GM21737 (cell line): Measurements from ENCODE around the gene FOXC2.

Source experiments
- ATAC-seq: cut with Tn5 transposase; IDR thresholded peaks from one replicate; pipeline ENCODE4 v1.9.1; 2021; ENCODE audit warnings: mild to moderate bottlenecking, moderate library complexity; ENCODE audit not compliant: unreplicated experiment

Gene FOXC2

DNA sequence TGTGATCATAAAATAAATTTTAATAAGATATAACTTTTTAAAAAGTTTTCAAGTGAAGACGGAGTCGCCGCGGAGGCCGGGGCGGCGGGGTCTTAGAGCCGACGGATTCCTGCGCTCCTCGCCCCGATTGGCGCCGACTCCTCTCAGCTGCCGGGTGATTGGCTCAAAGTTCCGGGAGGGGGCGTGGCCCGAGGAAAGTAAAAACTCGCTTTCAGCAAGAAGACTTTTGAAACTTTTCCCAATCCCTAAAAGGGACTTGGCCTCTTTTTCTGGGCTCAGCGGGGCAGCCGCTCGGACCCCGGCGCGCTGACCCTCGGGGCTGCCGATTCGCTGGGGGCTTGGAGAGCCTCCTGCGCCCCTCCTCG is at the start of gene FOXC2:
FOXC2 (plus strand) TSS at position 229 of the 365 bp plus-strand sequence. CDS start 507 bp downstream, outside the sequence.
- no peak for ATAC-seq

DNA sequence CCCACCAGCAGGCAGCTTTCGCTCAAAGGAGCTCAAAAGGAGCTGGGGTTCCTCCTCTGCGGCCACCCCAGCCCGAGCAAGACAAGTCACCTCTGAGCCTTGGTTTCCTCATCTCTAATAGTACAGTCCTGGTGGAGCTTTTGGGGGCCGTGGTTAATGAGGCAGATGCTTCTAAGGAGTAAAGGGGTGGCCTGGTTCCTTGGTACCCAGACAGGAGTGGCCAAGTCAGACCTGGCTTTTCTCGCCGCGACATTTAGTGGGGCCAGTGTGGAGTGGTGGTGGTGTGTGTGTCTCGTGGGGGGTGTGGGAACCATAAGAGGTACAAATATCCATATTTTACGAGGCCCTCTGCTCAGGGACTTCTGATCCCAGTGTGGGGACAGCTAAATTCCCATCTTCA is 49.6 kb upstream of the FOXC2 start:
- ATAC-seq = no peak

DNA sequence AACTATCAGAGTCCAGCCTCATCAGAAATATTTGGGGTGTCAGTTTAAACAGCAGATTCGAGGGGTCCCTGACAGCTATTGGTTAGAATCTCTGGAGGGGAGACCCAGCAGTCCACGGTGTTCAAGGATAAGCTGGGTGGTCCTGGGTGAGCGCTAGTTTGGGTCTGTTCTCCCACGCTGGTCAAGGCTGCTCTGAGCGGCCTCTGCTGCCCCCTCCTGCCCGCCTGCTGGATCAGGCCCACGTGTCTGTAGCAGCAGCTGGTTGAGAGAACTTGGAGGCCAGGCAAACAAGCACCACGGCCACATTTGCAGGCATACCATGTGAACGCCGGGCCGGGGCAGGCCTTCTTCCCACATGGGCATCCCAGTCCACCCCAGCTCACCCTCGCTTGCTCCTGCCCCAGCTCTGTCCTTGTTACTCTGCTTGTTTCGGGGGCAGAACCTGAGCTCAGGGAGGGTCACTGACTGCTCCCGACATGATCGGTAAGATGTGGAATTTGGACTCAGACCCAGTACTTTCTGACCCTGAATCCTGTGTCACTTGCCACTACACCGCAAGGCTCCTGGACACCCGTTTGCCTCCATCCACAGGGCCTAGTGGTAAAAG is 48.9 kb upstream of the FOXC2 start:
- no peak for ATAC-seq

DNA sequence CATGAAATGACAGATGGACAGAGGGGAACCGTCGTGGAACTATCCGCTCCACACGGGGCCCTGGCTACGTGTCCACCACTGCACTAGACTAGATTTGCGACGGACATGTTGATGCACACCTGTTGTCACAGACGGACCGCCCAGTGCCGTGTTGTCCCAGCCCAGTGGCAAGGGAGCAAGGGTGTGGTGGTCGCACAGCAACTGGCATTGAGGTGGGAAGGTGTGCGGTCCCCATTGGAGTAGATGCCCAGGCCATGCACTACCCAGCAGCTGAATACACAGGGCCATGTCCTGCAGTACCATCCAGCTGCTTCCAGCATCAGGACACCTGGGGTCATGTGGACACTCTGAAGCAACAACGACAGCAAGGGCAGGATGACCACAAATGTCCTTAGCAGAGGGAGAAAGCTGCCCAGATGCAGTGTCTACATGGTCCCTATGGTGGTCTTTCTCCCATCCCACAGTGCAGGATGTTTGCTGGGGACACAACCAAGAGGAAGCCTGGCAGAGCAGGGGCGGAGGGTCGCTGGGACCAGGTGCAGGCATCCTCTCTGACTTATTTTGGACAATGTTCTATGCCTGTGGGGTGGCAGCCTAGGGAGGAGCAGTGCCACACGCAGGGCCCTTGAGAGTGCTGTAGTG is 47.5 kb upstream of the FOXC2 start:
- ATAC-seq = no peak

DNA sequence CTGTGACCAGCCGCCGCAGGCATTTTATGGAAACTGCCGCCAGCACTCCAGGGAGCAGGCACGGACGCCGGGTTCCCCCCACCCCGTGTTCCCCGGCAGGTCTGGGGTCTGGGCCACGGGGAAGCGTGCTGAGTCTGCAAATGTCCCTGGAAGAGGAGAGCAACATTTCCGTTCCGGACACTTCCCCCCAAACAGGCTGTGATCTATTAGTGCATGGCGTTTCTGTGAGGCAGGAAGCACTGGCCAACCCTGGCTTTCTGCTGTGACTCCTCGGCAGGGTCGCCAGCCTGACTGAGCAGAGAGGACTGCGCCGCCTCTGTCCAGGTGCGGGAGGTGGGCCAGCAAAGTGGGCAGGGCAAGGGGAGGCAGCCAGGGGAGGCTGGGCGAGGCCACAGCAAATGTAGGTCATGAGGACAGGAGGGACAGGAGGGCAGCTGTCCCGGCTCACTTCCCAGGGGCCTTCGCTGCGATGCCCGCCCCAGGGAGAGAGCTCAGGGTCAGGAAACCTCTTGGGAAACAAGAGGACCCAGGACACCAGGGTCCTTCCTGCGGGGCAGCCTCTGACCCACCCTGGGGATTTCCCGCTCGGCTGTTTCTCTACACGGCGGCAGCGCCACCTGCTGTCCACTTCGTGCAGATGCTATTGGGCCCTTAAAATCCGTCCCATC is 46.8 kb upstream of the FOXC2 start:
- ATAC-seq = no peak

DNA sequence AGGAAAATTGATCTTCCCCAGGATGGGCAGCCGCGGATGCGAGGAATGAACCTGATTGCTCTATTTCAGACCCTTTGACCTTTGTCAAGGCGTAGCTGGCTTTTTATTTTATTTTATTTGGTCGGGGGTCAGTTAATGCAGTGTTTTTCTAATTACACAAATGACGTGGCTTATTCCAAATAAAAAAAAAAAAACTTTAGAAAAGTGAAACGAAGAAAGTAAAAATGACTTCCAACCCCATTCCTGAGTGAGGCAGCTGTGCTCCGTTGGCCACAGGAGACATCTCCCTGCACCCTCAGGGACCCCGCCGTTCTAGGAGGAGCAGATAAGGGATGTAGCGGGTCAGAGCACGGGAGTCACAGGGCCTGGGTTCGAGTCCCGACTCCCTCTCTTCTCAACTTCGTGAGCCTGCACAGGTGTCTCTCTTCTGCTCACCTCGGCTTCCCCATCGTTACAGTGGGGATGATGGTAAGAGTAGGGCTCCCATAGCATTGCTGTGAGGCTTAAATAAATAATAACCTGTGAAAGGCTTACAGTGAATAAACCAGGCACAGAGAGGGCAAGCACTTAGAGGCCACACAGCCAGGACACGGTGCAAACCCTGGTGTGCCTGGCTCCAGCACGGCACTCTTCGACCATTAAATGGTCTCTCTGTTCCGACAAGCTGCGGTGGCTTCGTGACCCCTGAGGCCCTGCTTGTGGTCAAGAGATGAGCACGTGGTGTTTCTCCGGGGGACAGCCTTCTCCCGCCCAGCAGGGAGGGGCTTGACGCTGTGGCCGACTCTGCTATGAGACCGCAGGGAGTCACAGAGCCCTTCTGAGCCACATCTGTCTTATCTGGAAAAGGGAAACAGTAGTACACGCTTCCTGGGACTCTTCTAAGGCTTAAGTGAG is 46.1 kb upstream of the FOXC2 start:
- ATAC-seq = no peak

DNA sequence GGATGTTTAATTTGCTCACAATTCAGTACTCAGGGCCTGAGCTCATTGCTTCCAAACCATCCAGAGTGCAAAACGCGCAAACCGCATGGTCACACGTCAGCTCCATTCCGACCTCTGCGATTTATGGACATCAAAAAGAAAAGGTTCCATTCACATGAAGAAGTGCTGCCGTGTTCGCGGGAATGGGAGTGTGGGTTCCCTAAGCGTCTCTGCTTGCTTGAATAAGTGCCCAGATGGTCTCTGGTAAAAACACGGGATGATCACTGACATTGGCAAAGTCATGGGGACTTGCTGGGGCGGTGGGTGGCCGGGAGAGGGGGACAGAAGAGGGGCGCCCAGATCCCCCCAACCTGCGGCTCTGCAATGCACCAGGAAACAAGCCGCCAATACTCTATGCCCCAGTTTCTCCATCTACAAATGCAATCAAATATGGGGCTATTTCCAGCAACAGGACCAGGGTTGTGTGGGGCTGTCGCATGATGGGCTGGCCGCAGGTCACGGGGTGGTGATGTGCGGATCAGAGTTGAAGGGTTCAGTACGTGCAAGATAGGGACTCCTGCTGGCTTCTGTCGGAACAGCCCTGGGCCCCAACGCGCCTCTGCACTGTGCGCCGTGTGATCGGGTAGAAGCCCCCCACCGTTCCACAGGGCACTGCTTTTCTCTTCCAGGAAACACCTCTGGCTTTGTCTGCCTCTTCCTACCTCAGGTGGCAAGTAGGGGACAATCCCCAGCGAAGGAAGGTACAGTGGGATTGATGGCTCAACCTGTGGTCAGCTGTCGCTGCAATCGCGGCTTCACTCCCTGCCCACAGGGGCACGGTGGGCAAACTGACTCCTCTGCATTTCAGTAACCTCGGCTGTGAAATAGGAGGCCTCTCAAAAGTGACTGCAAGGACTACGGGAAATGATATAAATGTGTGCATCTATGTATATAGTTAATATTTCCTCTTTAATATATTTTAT is 45.1 kb upstream of the FOXC2 start:
- ATAC-seq = no peak

DNA sequence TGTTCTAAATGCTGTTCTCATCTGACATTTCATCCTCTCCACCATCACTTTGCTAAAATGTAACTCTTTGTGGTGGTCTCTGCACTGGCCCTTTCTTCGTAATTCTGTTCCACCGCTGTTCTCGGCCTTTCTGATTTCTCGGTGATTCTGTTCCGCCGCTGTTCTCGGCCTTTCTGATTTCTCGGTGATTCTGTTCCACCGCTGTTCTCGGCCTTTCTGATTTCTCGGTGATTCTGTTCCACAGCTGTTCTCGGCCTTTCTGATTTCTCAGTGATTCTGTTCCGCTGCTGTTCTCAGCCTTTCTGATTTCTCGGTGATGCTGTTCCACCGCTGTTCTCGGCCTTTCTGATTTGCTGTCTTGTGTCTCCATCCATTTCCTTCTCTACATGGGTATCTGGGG is 44.0 kb upstream of the FOXC2 start:
- ATAC-seq = no peak

DNA sequence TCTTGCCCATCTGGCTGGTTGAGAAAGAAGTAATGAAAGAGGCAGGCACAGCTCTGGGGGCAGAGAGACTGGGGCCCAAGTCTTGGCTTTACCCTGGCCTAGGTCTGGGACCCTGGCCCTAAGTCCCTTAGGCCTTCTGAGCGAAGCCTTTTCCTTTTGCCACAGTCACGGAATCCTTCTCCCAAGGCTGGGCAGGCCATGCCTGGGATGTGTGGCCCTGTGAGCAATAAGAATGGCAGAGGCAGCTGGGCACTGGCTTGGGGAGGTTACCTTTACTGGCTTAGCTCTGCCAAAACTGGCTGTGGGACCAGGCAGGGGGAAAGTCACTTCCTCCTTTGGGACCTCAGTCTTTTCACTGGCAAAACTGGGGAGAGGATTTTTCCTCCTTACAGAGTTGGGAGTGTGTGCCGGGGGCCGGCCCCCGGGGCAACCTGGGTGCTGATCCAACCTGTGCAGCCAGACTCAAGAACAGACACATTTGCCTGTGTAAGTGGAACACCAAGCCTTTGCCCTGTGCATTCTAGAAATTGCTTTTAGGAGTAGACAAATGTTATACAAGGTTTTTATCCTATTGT is 43.4 kb upstream of the FOXC2 start:
- no peak for ATAC-seq

DNA sequence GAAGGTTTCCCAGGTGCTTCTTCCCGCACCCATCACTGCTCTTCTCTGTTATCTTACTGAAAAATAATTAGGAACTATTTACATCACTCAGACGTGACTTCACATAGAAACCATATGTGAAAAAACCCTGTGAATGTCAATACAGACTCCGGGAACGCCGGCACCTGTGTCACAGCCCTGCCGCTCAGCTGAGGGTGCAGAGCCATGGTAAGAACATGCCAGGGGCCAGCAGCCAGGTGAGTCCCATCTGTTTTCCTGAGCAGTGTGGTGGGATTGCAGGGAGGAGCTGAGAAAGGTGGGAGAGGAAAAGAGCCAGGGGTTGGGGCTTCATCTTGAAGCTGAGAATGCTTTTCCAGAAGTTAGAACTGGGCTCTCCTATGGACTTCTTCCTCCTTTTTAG is 42.6 kb upstream of the FOXC2 start:
- no peak for ATAC-seq

DNA sequence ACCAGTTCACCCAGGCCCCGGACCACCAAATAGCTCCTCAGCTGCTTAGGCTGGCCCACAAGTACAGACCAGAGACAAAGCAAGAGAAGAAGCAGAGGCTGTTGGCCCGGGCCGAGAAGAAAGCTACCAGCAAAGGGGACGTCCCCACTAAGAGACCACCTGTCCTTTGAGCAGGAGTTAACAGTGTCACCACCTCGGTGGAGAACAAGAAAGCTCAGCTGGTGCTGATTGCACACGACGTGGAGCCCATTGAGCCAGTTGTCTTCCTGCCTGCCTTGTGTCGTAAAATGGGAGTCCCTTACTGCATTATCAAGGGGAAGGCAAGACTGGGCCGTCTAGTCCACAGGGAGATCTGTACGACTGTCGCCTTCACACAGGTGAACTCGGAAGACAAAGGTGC is 40.9 kb upstream of the FOXC2 start:
- no peak for ATAC-seq

DNA sequence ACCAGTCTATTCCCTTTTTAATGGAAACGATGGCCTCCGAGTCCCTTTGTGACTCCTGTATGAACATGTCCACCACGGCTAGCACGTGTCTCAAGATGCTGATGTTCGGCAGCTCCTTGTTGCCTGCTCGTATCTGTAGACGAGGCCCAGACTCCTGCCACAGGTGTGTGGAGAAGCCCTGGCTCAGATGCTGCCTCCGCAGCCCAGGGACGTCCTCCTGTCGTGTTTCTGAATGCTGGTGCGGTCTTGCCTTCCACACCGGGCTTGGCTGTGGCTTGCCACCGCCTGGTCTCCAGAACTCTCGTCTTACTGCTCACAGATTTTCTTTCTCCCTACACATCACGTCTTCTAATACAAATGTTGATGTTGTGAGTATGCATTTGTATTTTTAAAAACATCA is 39.3 kb upstream of the FOXC2 start:
- ATAC-seq = no peak

DNA sequence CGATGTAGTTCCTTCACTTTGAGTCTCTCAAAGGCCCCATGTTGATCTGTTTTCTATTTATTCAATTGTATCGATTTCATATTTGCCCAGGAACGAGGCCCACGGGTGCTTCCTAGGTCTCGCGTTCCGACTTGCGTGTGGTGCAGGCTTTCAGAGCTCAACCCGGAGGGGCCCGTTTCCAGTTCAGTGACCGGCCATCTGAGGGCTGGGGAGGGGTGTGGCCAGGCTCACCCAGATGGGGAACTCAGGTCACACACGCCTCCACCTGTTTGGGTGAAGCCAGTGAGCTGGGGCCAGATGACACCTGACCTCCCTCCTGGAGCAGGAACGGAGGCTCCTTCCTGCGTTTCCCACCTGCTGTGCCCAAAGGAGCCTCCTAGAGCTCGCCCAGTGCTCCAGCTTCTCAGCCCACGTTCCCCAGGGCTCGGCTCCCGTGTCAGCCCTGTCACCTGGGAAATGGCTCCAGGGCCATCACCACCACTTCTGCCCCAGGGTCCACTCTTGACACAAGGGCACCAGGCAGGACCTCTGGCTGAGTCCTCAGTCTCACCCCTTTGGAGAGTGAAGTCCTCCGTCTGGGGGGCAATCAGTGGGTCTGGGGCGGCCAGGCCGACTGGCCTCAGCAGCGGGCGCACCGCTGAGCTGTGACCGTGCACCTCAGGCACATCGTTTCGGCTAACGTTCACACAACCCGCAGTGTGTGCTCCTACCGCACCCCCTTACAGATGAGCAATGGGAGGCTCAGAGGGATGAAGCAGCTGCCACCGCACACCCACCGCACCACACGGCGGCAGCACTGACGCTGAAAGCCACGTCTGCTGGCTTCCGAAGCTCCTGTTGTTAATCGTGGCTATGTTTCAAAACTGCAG is 38.3 kb upstream of the FOXC2 start:
- ATAC-seq = no peak

DNA sequence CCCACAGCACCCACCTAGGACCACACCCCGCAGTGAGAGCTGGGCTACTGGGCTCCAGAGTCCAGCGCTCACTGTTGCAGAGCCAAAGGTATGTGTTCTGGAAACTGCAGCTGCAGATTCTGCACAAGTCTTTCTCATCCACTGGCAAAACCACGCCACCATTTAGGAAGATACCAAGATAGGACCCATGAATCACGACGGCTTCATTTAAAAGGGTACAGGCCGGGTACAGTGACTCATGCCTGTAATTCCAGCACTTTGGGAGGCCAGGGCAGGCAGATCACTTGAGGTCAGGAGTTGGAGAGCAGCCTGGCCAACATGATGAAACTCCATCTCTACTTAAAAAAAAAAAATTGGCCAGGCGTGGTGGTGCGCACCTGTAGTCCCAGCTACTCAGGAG is 37.5 kb upstream of the FOXC2 start:
- no peak for ATAC-seq

DNA sequence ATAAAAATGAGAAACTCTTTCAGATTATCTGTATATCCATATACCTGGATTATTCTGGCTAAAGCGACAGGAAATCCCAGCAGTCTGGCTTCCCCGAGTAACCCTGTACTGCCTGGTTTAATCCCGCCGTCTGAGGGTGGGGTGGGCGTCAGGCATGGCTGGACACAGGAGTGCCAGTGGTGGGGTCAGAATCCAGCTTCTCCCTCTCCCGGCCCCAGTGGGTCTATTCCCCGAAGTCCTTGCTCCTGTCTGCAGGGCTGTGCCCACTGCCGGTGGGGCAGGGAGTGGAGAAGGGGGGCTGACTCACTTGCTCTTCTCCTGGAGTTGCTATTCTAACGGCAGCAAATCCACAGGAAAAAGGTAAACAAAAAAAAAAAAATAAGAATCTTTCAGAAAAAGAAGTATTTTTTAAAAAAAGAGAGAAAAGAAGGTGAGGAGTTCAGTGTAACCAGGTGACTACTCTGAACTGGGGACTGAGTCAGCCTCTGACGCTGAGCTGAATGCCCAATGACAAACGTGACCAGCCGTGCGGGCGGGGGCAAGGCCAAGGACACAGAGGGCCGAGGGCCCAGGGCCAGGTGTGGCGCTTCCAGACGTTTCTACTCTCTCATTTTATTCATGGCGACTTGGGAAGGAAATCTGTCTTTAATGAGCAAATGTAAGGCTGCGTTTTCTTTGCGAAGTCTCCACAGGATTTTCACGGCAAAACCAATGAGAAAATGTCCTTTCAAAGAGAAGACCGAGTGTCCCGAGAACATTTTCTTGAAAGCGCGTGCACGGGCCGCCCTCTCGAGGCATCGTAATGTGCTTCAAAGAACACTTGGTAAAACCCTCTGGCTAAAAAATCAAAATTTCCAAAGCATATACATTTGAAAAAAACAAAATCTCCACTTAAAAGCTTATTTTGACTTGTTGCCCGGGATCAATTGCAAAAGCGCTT is 36.1 kb upstream of the FOXC2 start:
- no peak for ATAC-seq

DNA sequence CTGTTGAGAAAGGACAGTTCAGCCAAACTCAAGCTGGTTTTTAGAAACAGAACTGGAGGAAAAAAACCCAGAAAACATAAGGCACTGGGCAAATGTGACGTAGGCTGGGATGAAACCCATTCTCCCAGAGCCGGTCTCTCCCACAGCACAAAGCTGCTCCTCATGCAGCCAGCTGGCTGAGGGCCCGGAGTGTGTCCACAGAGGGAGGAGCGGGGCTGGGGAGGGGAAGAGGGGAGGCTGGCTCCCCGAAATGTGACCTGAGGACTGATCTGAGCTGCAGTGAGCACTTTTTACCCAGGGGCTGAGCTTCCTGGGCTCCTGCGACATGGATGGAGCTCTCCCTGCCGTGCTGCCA is 35.5 kb upstream of the FOXC2 start:
- no peak for ATAC-seq

DNA sequence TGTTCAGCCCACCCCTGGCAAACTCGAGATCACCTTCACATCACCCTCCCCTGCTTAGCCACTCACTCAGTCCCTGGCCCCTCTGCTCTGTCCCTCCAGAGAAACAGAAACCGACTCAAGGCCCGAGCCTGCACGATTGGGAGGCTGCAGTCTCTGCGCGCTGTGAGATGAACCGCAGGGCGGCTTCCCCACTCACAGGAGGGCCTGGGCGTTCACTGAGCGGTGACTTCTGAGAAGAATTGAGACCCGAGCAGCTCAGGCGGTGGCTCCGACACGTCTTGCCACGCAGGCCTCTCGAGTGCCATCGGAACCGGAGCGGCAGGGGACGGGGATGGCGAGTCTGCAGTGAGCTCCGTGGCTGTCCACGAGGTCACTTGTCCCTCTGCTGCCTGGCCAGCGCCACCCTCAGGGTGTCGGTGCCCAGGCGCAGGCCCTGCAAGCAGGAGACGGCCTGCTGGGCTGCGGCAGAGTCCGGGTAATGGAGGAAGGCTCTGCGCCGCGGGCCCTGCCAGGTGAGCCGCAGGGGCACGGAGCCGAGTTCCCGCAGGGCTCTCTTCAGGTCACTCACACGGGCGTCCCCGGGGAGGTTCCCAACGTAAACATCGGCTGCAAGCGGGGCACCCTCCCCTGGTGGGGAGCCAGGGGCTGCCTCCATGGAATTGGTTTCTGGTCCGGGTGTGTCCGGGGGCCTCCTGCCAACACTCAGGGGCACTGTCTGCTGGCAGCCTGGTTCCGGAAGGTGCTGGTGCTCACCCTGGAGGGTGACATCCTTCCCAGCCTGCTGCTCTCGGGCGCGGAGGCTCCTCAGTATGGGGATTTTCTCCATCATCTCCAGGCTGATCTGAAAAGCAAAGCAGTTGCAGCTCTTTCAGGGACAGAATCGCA is 34.7 kb upstream of the FOXC2 start:
- ATAC-seq = no peak
